HG03066 (cell line): ENCODE data around the gene RAP1GAP.

Experiments
- ATAC-seq: cut with Tn5 transposase; IDR thresholded peaks from one replicate; pipeline ENCODE4 v1.9.1; 2021; ENCODE audit warnings: low read depth; ENCODE audit not compliant: unreplicated experiment

RAP1GAP gene

GRCh38 chr1:21669258-21670058 is at the start of gene RAP1GAP:
Gene RAP1GAP, minus strand, starts transcription at chr1:21669357. Its CDS starts 49,325 bp downstream, at chr1:21620032.
- ATAC-seq = no peak

GRCh38 chr1:21716169-21716568 is 47.0 kb upstream of the RAP1GAP start:
- ATAC-seq = no peak

GRCh38 chr1:21707891-21708290 is 38.7 kb upstream of the RAP1GAP start:
- ATAC-seq = no peak

- no peak for ATAC-seq
These were observed 38.1 kb upstream of the RAP1GAP start for GRCh38 chr1:21707086-21707840.

- no peak for ATAC-seq
These were observed 37.1 kb upstream of the RAP1GAP start for GRCh38 chr1:21706151-21706835.

GRCh38 chr1:21705303-21705980 is 36.3 kb upstream of the RAP1GAP start:
- no peak for ATAC-seq

GRCh38 chr1:21704145-21704544 is 35.0 kb upstream of the RAP1GAP start:
- ATAC-seq = no peak

GRCh38 chr1:21703318-21703963 is 34.3 kb upstream of the RAP1GAP start:
- ATAC-seq = no peak

- no peak for ATAC-seq
These were observed 33.6 kb upstream of the RAP1GAP start for GRCh38 chr1:21702780-21703179.

GRCh38 chr1:21701401-21701800 is 32.2 kb upstream of the RAP1GAP start:
- ATAC-seq = no peak

- no peak for ATAC-seq
These were observed 30.9 kb upstream of the RAP1GAP start for GRCh38 chr1:21700094-21700493.

- ATAC-seq = no peak
These were observed 27.8 kb upstream of the RAP1GAP start for GRCh38 chr1:21696931-21697330.

GRCh38 chr1:21693732-21694131 is 24.6 kb upstream of the RAP1GAP start:
- ATAC-seq = no peak

- ATAC-seq = no peak
These were observed 22.6 kb upstream of the RAP1GAP start for GRCh38 chr1:21691739-21692138.

- no peak for ATAC-seq
These were observed 20.7 kb upstream of the RAP1GAP start for GRCh38 chr1:21689661-21690372.

GRCh38 chr1:21687081-21687529 is 17.9 kb upstream of the RAP1GAP start:
- no peak for ATAC-seq

GRCh38 chr1:21685946-21686678 is 17.0 kb upstream of the RAP1GAP start:
- no peak for ATAC-seq

- no peak for ATAC-seq
These were observed 12.3 kb upstream of the RAP1GAP start for GRCh38 chr1:21681426-21681825.

- no peak for ATAC-seq
These were observed 11.8 kb upstream of the RAP1GAP start for GRCh38 chr1:21680918-21681317.
